IMR-90 (cell line): ENCODE results near the gene GRAMD4. TPM values are rescaled to one million over a fixed set of nuclear protein-coding genes. Genes with fewer than 3 reads are reported as not detected.

Experiments
- ATAC-seq: fragments of 200-7000 bp; cut with Tn5 transposase; 2 replicates; pipeline ENCODE4 v1.9.1; 2020; ENCODE audit warnings: low read depth, mild to moderate bottlenecking, moderate library complexity
- BruUV-seq: library from RNA; stranded (reverse); fragments of 400-500 nt; replicated peaks from 2 replicates; lab custom pipeline; 2021; lab: Mats Ljungman, UMichigan
- CTCF ChIA-PET: fragments of 300-600 bp; formaldehyde crosslinking; extraction: SDS; loops from one replicate; lab custom pipeline; 2021; ENCODE audit warnings: antibody characterized with exemption; lab: Yijun Ruan, JAX
- POLR2A ChIA-PET: fragments of 300-600 bp; sonication (Branson Sonifier 250); formaldehyde crosslinking; loops from one replicate; lab custom pipeline; 2022; ENCODE audit warnings: antibody characterized with exemption; ENCODE audit not compliant: unreplicated experiment; lab: Charles Lee
- DNase-seq: peaks from one replicate; pipeline ENCODE4 v3.0.0; 2013
- H2AFZ ChIP-seq: replicated peaks from 2 replicates; pipeline ENCODE3; 2013; ENCODE audit warnings: low read length, mild to moderate bottlenecking; ENCODE audit not compliant: poor library complexity
- H2AK5ac ChIP-seq: 2 replicates; pipeline ENCODE4 v1.6.1; 2013; ENCODE audit warnings: low read depth, low read length, inconsistent platforms
- H2AK9ac ChIP-seq: replicated peaks from 2 replicates; pipeline ENCODE3; 2013; ENCODE audit warnings: mild to moderate bottlenecking, low read depth, low read length, moderate library complexity; ENCODE audit not compliant: poor library complexity
- H2BK120ac ChIP-seq: 2 replicates; pipeline ENCODE4 v1.6.1; 2013; ENCODE audit warnings: low read depth, low read length, inconsistent platforms
- H2BK15ac ChIP-seq: 3 replicates; pipeline ENCODE4 v1.6.1; 2013; ENCODE audit warnings: low read depth, low read length, inconsistent platforms
- H2BK20ac ChIP-seq: 2 replicates; pipeline ENCODE4 v1.6.1; 2013; ENCODE audit warnings: low read depth, mild to moderate bottlenecking, inconsistent platforms, low read length, moderate library complexity
- H2BK5ac ChIP-seq: 2 replicates; pipeline ENCODE4 v1.6.1; 2013; ENCODE audit warnings: mild to moderate bottlenecking, low read depth, low read length, inconsistent platforms; ENCODE audit not compliant: poor library complexity, severe bottlenecking
- H3K14ac ChIP-seq: replicated peaks from 2 replicates; pipeline ENCODE4 v1.6.1; 2013; ENCODE audit warnings: low read depth, low read length, inconsistent platforms
- H3K18ac ChIP-seq: 2 replicates; pipeline ENCODE4 v1.6.1; 2013; ENCODE audit warnings: low read depth, low read length, control low read depth
- H3K23ac ChIP-seq: 2 replicates; pipeline ENCODE4 v1.6.1; 2013; ENCODE audit warnings: low read depth, low read length, inconsistent platforms
- H3K27ac ChIP-seq: 2 replicates; pipeline ENCODE4 v1.5.1; 2013; ENCODE audit warnings: mild to moderate bottlenecking, control low read depth, low read length; ENCODE audit not compliant: insufficient read depth
- H3K27me3 ChIP-seq: 2 replicates; pipeline ENCODE4 v1.6.1; 2013; ENCODE audit warnings: low read length; ENCODE audit not compliant: control insufficient read depth, insufficient read depth
- H3K36me3 ChIP-seq: 2 replicates; pipeline ENCODE4 v1.6.1; 2013; ENCODE audit warnings: low read length, mixed read lengths; ENCODE audit not compliant: control insufficient read depth, insufficient read depth
- H3K4ac ChIP-seq: 2 replicates; pipeline ENCODE4 v1.6.1; 2013; ENCODE audit warnings: low read depth, low read length, inconsistent platforms
- H3K4me1 ChIP-seq: 2 replicates; pipeline ENCODE4 v1.6.1; 2013; ENCODE audit warnings: low read length, mixed read lengths; ENCODE audit not compliant: control insufficient read depth, insufficient read depth
- H3K4me2 ChIP-seq: 2 replicates; pipeline ENCODE4 v1.6.1; 2013; ENCODE audit warnings: low read depth, mild to moderate bottlenecking, control low read depth, low read length, moderate library complexity
- H3K4me3 ChIP-seq: 2 replicates; pipeline ENCODE4 v1.5.1; 2013; ENCODE audit warnings: low read depth, mild to moderate bottlenecking, control low read depth, low read length, moderate library complexity; ENCODE audit not compliant: insufficient read depth
- H3K56ac ChIP-seq: 2 replicates; pipeline ENCODE4 v1.6.1; 2013; ENCODE audit warnings: low read length, inconsistent platforms; ENCODE audit not compliant: insufficient read depth; ENCODE audit errors: extremely low read depth
- H3K79me1 ChIP-seq, 2 experiments: 2 replicates each; pipeline ENCODE4 v1.6.1; 2013; ENCODE audit warnings: low read length in 2 of 2, inconsistent platforms in 1 of 2, low read depth in 1 of 2
- H3K9ac ChIP-seq: 2 replicates; pipeline ENCODE4 v1.6.1; 2013; ENCODE audit warnings: low read depth, low read length, control low read depth
- H3K9me1 ChIP-seq: 2 replicates; pipeline ENCODE4 v1.6.1; 2013; ENCODE audit warnings: low read length, inconsistent platforms; ENCODE audit not compliant: insufficient read depth
- H3K9me3 ChIP-seq: 2 replicates; pipeline ENCODE4 v1.6.1; 2013; ENCODE audit warnings: low read length; ENCODE audit not compliant: control insufficient read depth, insufficient read depth
- H4K20me1 ChIP-seq: 2 replicates; pipeline ENCODE4 v1.6.1; 2013; ENCODE audit warnings: low read length, inconsistent platforms; ENCODE audit not compliant: insufficient read depth
- H4K5ac ChIP-seq: 2 replicates; pipeline ENCODE4 v1.6.1; 2013; ENCODE audit warnings: mild to moderate bottlenecking, low read depth, low read length, control low read depth
- H4K8ac ChIP-seq, 2 experiments: 2 replicates each; pipeline ENCODE4 v1.6.1; 2013; ENCODE audit warnings: low read depth in 2 of 2, low read length in 2 of 2, control low read depth in 1 of 2, inconsistent platforms in 1 of 2
- H4K91ac ChIP-seq: 2 replicates; pipeline ENCODE4 v1.6.1; 2013; ENCODE audit warnings: low read depth, low read length, inconsistent platforms; ENCODE audit not compliant: insufficient read depth
- CEBPB ChIP-seq: IDR thresholded peaks from 2 replicates; pipeline ENCODE4 v1.6.1; 2012; ENCODE audit warnings: low read depth, low read length, improper control_type of control experiment
- MAZ ChIP-seq: IDR thresholded peaks from 2 replicates; pipeline ENCODE4 v1.6.1; 2012; ENCODE audit warnings: low read depth, mild to moderate bottlenecking, low read length, improper control_type of control experiment, moderate library complexity, borderline replicate concordance
- SMC3 ChIP-seq: fragments of 150-350 bp; IDR thresholded peaks from 2 replicates; pipeline ENCODE4 v1.6.1; 2016; ENCODE audit warnings: low read depth, mild to moderate bottlenecking, antibody characterized with exemption, low read length, moderate library complexity
- WGBS, 2 experiments: methylation state at CpG; one replicate each; pipeline versions ENCODE4 v1.1.5 to v1.1.7; 2013; ENCODE audit warnings: missing lambda C conversion rate in 2 of 2; ENCODE audit not compliant: insufficient read length in 1 of 2; ENCODE audit errors: extremely low coverage in 2 of 2; 5-methylcytosine and 5-hydroxymethylcytosine counted together
- dilution Hi-C: fragments of 300-500 bp; cut with HindIII; formaldehyde crosslinking; loops from one replicate; pipeline ENCODE4 v1.14.3; 2018; ENCODE audit warnings: low sequenced_read_pairs; ENCODE audit not compliant: unreplicated experiment
- in situ Hi-C: fragments of 300-500 bp; cut with MboI; formaldehyde crosslinking; loops from 3 replicates; pipeline ENCODE4 v1.14.3; 2019; ENCODE audit warnings: low sequenced_read_pairs, inconsistent platforms, mixed read lengths
- intact Hi-C: fragments of 100-400 bp; cut with micrococcal nuclease; formaldehyde crosslinking; loops from 2 replicates; pipeline ENCODE4 v1.10.0; 2022
- polyA plus RNA-seq, 3 experiments: library from polyadenylated mRNA; depleted of rRNA; stranded (reverse); fragments of >200 nt; gene quantifications; 2 replicates each; pipeline ENCODE4 v1.2.3, GENCODE V29; 2012; ENCODE audit warnings: low replicate concordance in 1 of 3
- total RNA-seq: library from RNA; depleted of rRNA; stranded (reverse); fragments of >200 nt; gene quantifications from 2 replicates; pipeline ENCODE4 v1.2.3, GENCODE V29; 2012

GRAMD4 gene
- total and polyA plus RNA-seq, 2 of the 4 experiments (the other 2 are of a cell fraction) = 2.7 to 5.8 TPM

GRCh38 chr22:46675938-46676337, 55.8 kb downstream of the GRAMD4 start:
- H3K9me3 ChIP-seq = no peaks in the 10 kb centered on the region
- H3K36me3 ChIP-seq = peaks cover 50% of the 10 kb centered on the region; the same call in 1 of the 2 replicates
- H3K18ac ChIP-seq = no peak overlapping the region
- peaks cover 6% of the 10 kb centered on the region for H3K9me1 ChIP-seq
- no peak overlapping the region for H3K4me2 ChIP-seq
- ChIA-PET CTCF (no interaction called here), POLR2A (no interaction called here)
- H3K23ac ChIP-seq = no peak overlapping the region
- peaks cover 15% of the 10 kb centered on the region for H4K20me1 ChIP-seq
- no peak overlapping the region for H2BK15ac ChIP-seq
- H2BK120ac ChIP-seq = no peak overlapping the region
- H4K91ac ChIP-seq = no peak overlapping the region
- dilution Hi-C loops (no loop called here), intact Hi-C loops (loop anchor here (5.0 kb wide), 2 partner anchors 99 to 114 kb away; no protein-coding TSS in a partner anchor), in situ Hi-C loops (no loop called here)
- H4K8ac ChIP-seq = no peak overlapping the region
- no peak overlapping the region for H3K4me3 ChIP-seq
- peaks cover 0 to 6% of the 10 kb centered on the region in 2 experiments; a peak in 1 of 4 replicates for H3K79me1 ChIP-seq
- TF ChIP-seq CEBPB (no peak), MAZ (no peak), SMC3 (no peak)
- H3K14ac ChIP-seq = no peak overlapping the region
- peaks cover 14% of the 10 kb centered on the region for H3K4me1 ChIP-seq
- WGBS, 2 experiments = 98% methylated on average over 9 of the region's 16 CpGs; no CpG with 5 or more reads in 1 of the 2 experiments
- H2BK5ac ChIP-seq = no peak overlapping the region
- no peak overlapping the region for H2AK9ac ChIP-seq
- H4K5ac ChIP-seq = no peak overlapping the region
- no TSS peak for BruUV-seq
- DNase-seq (no peak), ATAC-seq (no peak)
- no peak overlapping the region for H3K56ac ChIP-seq
- H3K9ac ChIP-seq = no peak overlapping the region
- no peak overlapping the region for H3K4ac ChIP-seq
- H3K27ac ChIP-seq = no peak overlapping the region
- no peaks in the 10 kb centered on the region for H3K27me3 ChIP-seq
- H2AK5ac ChIP-seq = no peak overlapping the region
- H2BK20ac ChIP-seq = no peak overlapping the region
- no peak overlapping the region for H2AFZ ChIP-seq
